GM18520 (cell line): ENCODE results near the gene SMIM1.
A peak's percentile ranks its signal among the peaks of the same experiment; 100 is the strongest.
"Not testable (repeated sequence)": the region's sequence is repeated elsewhere in the genome, so short reads cannot be mapped to it uniquely, and the experiment has no call there.

Experiments
- ATAC-seq: cut with Tn5 transposase; IDR thresholded peaks from one replicate; pipeline ENCODE4 v1.9.1; 2021; ENCODE audit not compliant: unreplicated experiment

SMIM1 gene

GRCh38 chr1:3789421-3790300 is 17.1 kb downstream of the SMIM1 start:
- ATAC-seq: no peak

GRCh38 chr1:3790500-3790923 is 18.0 kb downstream of the SMIM1 start:
- ATAC-seq: no peak

GRCh38 chr1:3790952-3791351 is 18.4 kb downstream of the SMIM1 start:
- ATAC-seq: no peak

GRCh38 chr1:3795453-3796214 is 23.1 kb downstream of the SMIM1 start:
- ATAC-seq: no peak

GRCh38 chr1:3796215-3797061 is 23.9 kb downstream of the SMIM1 start, which contains the start of gene LRRC47:
Gene LRRC47, minus strand, starts transcription at chr1:3796498. Its CDS starts 22 bp downstream, at chr1:3796476.
- ATAC-seq: peak; percentile 87

- ATAC-seq: no peak
Observed at GRCh38 chr1:3799976-3800685, 27.6 kb downstream of the SMIM1 start.

GRCh38 chr1:3800795-3801194 is 28.2 kb downstream of the SMIM1 start:
- not testable (repeated sequence) for ATAC-seq

- no peak for ATAC-seq
Observed at GRCh38 chr1:3803905-3804626, 31.5 kb downstream of the SMIM1 start.

- not testable (repeated sequence) for ATAC-seq
Observed at GRCh38 chr1:3804627-3804944, 32.0 kb downstream of the SMIM1 start.

GRCh38 chr1:3805038-3805437 is 32.5 kb downstream of the SMIM1 start:
- ATAC-seq: no peak

GRCh38 chr1:3807769-3808168 is 35.2 kb downstream of the SMIM1 start:
- ATAC-seq: no peak

- no peak for ATAC-seq
Observed at GRCh38 chr1:3809680-3810079, 37.1 kb downstream of the SMIM1 start.

- ATAC-seq: not testable (repeated sequence)
Observed at GRCh38 chr1:3810149-3810761, 37.7 kb downstream of the SMIM1 start.

- ATAC-seq: no peak
Observed at GRCh38 chr1:3811595-3811911, 39.0 kb downstream of the SMIM1 start.

- no peak for ATAC-seq
Observed at GRCh38 chr1:3814065-3814464, 41.5 kb downstream of the SMIM1 start.

- no peak for ATAC-seq
Observed at GRCh38 chr1:3814771-3815561, 42.4 kb downstream of the SMIM1 start.

- no peak for ATAC-seq
Observed at GRCh38 chr1:3816331-3817137, 44.0 kb downstream of the SMIM1 start.

- no peak for ATAC-seq
Observed at GRCh38 chr1:3817138-3817740, 44.7 kb downstream of the SMIM1 start.
